GM21576 (cell line): ENCODE results near the gene CTU2.

Experiments used
- ATAC-seq: cut with Tn5 transposase; IDR thresholded peaks from one replicate; pipeline ENCODE4 v1.9.1; 2021; ENCODE audit warnings: mild to moderate bottlenecking, moderate library complexity; ENCODE audit not compliant: unreplicated experiment

CTU2 gene

DNA sequence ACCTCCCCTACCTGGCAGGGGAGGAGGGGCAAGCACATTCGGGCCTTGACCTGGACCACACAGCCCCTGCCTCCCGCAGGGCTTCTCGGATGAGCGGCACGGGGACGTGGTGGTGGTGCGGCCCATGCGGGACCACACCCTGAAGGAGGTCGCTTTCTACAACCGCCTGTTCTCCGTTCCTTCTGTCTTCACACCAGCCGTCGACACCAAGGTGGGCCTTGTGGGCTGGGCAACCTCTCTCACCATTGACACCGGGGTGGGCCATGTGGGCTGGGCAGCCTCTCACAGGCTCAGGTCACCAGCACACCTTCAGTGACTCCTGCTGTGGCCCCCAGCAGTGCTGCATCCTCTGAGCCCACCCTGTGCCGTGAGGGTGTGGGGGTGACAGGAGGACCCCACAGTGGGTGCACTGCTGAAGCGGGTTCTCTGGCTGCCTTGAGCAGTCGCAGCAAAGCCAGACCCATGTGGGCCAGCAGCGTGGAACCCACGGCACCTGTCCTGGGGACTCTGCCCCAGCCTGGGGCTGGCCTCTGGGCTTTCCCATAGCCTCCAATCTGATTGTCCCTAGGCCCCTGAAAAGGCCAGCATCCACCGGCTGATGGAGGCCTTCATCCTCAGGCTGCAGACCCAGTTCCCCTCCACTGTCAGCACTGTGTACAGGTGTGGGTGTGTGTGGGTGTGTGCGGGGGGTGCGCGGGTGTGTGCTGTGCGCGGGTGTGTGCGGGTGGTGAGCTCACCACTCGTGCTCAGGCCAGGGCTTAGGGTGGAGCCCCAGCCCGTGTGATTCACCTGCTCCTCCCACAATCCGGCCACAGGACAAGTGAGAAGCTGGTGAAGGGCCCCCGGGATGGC, 7.5 kb downstream of the CTU2 start:
- ATAC-seq: no peak

DNA sequence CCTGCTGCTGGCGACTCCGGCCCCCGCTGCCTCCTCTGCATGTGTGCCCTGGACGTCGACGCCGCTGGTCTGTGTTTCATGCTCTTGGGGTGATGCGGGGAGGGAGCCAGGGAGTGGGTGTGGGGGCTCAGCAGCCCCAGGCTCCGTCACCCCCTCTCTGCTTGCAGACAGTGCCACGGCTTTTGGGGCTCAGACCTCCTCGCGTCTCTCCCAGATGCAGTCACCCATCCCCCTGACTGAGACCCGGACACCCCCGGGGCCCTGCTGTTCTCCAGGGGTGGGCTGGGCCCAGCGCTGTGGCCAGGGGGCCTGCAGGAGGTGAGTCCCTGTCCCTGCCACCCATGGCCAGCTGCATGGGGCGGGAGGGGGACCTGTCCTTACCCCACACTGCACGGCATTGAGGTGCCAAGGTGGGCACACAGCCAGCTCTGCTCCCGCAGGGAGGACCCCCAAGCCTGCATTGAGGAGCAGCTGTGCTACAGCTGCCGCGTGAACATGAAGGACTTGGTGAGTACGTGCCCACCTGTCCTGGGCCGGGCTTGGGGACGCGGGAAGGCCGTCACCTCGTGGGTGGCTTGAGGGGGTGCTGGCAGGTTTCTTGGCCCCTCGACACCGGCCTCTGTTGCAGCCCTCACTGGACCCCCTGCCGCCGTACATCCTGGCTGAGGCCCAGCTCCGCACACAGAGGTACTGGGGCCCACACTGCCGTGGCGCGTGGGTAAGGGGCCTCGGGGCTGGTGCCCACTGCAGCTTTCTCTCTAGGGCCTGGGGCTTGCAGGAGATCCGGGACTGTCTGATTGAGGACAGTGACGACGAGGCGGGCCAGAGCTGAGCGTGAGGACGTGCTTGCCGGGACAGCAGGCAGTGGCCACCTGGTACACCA, 8.4 kb downstream of the CTU2 start:
- no peak for ATAC-seq

DNA sequence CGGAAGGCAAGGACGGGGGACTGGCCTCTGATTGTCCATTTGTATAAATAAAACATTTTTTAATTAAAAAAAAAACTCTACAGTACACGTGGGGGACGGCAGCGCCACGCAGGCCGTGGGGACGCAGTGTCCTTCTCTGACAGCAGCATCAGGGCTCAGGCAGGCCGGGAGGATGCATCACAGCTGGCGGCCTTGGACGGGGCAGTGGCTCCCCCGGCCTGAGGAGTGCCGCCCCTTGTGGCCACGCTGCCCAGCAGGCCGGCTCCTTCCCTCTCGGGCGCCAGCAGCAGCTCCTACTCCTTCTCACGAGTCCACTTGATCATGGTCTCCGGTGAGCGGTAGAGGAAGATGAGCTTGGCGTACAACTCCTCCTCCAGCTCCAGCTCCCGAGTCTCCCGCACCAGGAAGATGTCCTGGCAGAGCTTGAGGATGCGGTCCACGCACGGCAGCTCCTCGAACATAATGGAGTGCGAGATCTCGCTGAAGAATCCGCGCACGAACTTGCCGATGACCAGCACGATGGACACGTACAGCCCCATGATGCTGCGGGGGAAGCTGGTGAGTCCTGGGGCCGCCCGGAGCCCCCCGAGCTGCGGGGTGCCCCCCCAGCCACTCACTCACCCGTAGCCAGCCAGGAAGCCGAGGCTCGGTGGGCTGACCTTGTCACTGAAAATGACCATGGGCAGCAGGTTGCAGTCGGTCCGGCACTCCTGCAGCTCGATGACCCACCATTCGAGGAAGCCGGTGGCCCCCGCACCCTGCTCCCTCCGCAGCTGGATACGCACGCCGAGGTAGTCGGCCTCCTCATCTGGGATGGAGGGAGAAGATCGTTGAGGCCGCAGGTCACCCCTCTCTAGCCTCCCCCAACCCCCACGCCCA, 9.2 kb downstream of the CTU2 start:
- ATAC-seq: no peak

DNA sequence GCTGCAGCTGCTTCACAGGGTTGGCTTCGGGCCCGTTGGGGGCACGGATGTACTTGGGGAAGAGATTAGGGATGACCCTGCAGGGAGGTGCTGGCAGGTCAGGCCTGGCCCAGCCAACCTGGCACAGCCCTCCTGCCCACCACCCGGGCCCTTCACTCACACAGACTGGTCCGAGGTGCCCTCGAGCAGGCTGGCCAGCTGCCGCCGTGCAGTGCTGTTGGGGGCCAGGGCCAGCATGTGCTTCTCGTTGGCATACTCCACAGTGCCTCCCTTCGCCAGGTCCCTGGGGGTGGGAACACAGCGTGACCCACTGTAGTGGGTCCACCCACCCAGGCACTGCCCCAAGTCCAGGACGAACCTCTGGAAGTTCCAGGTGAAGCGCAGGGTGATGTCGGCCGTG, 9.9 kb downstream of the CTU2 start:
- ATAC-seq: no peak

DNA sequence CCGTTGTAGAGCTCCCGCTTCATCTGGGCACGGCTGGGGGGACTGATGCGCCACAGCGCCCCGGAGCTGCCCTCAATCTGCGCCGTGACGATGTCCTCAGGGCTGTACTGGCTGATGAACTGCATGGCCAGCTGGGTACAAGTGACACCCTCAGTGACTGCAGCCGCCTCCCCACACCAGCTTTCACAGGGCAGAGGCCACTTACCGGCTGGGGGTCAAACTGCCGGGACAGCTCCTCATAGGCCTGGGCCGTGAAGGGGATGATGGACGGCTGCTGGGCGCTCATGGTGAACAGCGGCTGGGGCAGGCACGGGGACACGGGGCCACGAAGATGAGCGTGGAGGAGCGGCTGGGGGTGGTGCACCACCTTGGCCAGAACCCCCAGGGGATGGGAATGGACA, 10.3 kb downstream of the CTU2 start:
- no peak for ATAC-seq

- no peak for ATAC-seq
Observed at GRCh38 chr16:88718178-88718577, 11.9 kb downstream of the CTU2 start.

- ATAC-seq: no peak
Observed at GRCh38 chr16:88719267-88719932, 13.1 kb downstream of the CTU2 start.

DNA sequence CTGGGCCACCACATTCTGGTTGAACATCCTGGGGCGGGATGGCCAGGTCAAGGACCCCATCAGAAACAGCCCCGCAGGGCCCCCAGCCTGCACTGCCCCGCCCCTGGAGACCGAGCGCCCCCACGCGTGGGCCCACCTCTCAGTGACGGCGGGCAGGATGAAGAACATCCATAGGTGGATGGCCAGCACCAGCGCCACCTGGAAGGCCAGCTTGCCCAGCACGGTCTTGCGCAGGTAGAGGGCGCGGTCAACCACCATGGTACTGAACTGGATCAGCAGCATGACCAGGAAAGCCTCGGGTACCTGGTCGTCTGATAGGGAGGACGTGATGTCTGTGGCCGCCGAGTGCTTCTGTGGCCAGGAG, 13.6 kb downstream of the CTU2 start:
- no peak for ATAC-seq

DNA sequence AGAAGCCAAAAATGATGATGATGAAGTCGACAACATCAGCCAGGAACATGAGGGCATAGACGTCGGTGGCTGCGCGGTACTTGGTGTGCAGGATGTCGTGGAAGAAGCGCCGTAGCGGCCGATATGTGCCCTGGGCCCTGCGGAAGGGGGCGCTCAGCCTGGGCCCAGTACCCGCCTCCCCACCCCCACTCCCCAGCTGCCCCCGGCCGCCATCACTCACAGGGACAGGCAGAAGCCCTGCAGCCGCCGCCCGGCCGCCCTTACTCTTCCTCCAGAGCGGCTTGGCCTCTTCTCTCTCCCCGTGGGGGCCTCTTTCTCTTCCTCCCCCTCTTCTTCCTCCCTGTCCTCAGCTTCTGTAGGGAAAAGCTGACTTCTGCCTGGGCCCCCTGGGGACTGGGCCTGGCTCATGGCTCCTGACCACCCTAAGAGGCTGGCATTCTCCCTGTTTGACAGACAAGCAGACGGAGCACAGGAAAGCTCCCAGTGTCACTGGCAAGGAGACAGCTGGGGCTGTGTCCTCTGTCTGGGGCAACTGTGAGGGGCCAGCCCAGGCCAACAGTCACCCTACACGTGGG, 14.2 kb downstream of the CTU2 start:
- no peak for ATAC-seq

- ATAC-seq: no peak
Observed at GRCh38 chr16:88721236-88721635, 14.9 kb downstream of the CTU2 start.

GRCh38 chr16:88721815-88722755, 15.8 kb downstream of the CTU2 start:
- no peak for ATAC-seq

- ATAC-seq: no peak
Observed at GRCh38 chr16:88722784-88723506, 16.6 kb downstream of the CTU2 start.

DNA sequence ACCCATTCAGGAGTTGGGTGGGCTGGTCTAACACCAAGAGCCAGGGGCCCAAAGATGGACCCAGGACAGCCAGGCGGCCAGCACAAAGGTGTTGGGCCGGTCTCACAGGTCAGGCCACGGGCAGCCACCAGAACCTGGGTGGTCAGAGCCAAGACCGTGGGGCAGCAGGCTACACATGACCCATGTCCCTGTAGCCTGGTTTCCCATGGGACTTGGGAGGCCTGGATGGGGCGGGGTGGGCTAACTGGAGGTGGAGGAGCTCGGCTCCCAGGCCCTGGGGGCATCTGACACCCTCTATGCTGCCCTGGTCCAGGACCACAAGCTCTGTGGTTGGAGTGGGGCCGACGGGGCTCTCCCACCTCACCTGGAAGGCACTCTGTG, 17.2 kb downstream of the CTU2 start:
- no peak for ATAC-seq

- ATAC-seq: no peak
Observed at GRCh38 chr16:88723911-88724310, 17.6 kb downstream of the CTU2 start.

DNA sequence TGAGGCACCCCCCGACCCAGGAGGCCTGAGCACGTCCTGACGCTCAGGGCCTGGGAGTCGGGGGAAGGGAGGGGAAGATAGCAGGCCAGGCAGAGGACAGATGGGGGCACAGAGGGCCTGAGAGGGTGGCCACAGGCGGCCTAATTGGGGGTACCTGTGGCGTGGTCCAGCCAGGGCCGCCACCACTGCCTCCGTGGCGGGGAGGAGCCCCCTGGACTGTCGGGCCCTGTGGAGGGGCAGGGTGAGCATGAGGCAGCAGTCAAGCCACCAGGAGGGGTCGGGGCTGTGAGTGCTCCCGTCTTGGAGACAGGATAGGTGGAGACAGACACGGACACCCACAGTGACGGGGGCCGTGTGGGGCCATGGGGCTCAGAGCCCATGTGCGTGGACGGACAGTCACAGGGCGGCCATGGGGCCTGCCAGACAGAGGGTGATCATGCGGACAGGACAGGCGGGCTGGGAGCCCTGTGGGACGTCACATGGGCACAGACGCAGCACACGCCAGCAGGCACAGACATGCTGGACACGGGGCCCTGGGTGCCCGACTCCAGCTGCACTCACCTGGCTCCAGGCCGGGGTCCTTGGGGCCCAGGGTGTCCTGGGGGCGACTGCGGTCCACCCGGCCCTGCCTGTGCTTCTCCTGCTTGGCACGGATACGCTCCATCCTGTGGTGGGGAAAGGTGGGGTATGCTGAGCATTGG, 18.7 kb downstream of the CTU2 start:
- ATAC-seq: no peak

DNA sequence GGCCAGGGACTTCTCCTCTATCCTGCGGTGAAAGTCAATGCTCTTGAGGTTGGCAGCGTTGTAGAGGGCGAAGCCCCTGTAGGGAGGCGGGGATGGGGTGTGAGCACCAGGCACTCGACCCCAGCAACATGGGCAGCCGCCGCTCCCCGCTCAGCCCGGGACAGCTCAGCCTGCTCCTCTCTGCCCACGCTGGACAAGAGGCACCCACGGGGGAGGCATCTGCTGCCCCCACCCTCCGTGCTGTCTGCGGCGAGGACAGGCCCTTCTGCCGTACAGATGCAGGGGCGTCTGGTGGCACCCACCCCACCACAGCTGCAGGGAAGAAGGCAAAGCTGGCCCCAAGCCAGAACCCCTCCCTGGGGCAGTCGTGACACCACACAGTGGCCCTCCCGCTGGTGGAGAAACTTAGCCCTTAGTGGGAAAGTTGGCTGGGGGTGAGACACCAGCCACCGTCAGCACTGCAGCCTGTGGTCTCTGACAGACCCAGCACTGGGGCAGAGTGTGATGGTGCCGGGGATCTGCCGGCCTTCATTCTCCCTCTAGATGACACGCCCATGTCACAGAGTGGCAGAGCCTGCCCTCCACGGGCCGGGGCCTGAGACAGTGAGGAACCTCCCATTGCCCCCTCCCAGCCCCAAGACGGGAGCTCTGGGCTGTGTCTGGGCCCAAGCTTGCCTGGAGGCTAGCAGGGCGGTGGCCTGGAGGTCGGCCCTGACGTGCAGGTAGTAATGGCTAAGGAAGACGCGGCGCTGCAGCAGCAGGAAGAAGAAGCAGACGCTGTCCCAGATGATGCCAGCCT, 19.5 kb downstream of the CTU2 start:
- ATAC-seq: no peak

DNA sequence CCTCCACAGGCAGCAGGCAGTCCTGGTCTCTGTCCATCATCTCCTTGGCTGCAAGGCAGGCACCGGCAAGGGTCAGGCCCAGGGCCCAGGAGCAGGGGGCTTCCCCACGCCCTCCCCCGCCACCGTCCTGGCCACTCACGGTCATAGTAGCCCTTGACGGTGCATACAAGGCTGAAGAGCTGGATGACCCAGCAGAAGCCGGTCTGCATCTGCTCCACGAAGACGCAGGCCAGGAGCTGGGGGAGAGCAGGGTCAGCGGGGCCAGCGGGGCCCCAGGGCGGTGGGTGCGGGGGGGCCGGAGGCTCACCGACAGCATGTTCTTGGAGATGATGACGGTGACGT, 20.1 kb downstream of the CTU2 start:
- no peak for ATAC-seq
